Stimulated activated CD8-positive, alpha-beta memory T cell treated with anti-CD3 and anti-CD28 coated beads, Interleukin-15, amount 100 ng/mL, for 4 hours (primary cell): ENCODE measurements around the gene STAT1.

ENCODE experiments used
- DNase-seq, 2 donors: peaks; one replicate each; pipeline ENCODE4 v3.0.0-alpha.2; 2020; ENCODE audit warnings: low read depth in 2 of 2

Gene STAT1

DNA sequence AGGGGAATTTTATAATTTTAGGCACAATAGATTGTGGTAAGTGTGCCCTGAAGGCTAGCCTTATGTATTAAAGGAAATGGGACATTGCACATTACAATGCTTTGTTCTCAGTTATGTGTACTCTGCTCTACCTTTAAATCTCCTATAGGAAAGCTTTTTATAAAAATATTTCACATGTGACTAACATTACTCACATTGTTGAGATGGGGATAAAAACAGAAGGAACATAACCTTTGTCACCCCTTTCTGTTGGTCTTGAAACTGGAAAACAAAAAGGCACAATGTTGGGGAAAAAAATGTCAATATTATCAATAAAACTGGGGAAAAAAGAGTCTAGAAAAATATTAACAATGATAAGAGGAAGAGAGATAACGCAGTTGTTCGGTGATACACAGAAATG, 17.3 kb upstream of the STAT1 start:
- no peak for DNase-seq

DNA sequence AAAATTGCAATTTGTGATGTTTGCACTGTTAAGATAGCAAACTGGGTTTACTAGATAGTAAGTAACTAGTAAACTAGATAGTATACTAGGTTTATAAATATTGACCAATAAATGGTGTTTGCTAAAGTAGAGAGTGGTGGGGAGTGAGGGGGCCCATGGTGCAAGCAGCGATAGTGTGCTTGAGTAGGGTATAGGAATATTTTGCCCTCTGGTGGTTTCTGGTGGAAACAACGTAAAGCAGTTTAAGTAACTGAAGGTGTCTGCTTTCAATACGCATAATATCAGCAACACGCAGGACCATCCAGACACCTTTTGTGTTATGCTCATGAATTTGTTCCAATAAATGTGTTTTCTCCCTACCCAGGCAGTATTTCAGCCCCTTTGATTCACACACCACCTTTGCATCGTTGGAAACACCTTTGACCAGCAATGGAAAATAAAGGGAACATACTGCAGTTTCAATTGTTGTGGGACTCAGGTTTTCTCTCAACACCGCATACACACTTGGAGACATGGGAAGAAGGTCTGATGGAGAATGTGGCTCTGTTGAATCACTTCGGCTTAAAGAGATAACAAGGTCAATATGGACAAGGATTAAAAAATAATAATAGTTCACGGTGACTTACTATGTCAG, 16.7 kb upstream of the STAT1 start:
- DNase-seq, result no peak

DNA sequence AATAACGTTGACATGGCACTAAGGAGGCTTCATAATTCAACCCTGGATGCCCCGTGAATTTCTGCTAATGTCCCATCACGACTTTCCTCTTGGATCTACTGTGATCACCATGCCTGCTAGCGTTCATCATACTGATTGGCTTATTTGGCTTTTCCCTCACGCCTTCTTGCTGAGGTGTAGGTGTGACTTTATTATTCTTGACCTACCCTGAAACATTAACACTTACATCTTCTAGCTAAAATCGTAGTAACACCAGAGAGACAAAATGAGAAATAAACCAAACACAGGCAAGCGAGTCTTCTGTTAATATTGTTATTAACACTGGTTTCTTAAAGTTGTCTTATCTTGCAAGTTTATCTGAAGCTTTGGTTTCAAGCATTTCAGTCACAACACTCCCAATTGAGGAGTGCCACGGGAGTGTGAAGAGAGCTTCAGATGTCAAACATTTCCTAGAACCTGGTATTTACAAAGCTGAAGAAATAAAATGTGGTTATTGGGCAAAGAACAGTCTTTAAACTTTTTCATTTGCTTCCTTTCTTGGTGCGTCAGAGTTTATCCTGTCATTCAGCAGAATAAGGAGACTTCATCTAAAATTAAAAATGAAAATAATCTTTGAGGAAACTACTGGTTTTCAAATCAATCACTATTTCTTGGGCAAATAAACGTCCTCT, 15.4 kb upstream of the STAT1 start:
- no peak for DNase-seq

DNA sequence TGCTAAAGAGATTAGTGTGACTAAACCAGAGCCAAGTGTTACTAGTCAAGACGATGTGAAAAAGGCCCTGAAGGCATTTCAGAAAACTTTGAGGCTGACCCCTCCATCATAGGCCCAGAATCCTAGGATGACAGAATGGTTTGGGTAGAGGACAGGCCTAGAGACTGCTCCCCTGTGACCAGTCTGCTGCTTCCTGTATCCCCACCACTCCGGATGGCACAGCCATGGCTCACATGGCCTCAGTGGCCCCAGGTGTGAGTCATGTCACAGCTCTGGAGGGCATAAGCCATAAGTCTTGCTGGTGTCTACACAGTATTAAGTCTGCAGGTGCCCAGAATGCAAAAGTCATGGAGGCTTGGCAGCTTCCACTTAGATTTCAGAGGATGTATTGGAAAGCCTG, 12.4 kb upstream of the STAT1 start:
- DNase-seq, result no peak

DNA sequence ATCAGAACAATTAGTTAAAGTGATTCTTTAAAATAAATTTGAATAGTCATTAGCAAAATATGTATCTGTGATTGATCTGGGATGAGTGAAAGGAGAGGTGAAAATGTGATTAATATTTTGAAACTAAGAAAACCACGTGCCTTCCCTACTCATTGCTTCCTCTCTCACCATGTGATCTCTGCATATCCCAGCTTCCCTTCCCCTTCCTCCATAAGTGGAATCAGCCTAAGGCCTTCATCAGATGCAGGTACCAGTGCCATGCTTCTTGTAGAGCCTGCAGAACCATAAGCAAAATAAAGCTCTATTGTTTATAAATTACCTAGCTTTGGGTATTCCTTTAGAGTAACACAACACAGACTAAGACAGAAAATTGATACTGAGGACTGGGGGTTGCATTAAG, 11.2 kb upstream of the STAT1 start:
- DNase-seq, result no peak

DNA sequence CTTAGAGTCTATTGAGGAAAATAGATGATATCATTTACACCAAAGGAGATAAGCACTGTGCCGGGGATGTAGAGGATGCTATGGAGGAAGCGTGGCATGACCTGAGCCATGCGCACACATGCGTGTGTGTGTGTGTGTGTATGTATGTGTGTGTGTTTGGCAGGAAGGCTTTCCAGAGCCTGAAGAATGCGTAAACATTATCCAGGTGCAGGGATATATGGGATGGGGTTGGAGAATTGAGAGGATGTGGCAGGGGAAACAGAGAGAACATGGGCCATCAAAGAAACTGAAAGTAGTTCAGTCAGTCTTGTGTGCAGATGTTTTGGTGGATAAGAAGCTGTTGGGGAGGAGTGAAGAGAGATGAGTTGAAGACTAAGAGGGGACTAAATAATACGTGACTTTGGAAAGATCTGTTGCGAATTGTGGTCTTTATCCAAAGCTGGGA, 9.3 kb upstream of the STAT1 start:
- DNase-seq, result no peak

DNA sequence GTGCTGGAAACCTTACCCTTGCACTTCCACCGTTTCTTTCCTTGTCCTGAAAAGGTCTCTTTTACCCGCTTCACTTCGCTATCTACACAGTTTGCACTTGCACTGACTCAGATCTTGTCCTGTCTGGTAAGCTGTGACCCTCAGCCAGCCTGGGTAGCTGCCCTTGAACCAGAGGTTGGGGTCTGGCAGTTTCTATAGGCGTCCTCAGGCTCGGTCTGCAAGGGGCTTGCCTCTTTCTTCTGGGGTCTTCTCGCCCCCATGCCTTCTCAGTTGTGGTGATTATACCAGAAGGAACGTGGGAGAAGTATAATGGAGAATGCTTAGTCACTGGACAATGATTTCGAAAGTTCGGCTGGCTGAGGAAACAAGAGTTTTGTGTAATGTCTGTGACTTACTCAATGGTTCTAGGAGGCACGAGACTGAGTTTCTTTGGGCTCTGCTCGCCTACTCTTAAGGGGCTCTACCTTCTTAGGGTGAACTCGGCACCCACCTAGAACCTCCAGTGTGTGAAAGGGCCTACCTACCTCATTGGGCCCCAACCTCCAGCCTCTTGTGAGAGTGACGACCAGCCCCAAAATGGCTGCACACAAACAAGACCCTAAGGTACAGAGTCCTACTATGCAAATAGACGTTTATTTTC, 6.9 kb upstream of the STAT1 start:
- DNase-seq, result no peak

DNA sequence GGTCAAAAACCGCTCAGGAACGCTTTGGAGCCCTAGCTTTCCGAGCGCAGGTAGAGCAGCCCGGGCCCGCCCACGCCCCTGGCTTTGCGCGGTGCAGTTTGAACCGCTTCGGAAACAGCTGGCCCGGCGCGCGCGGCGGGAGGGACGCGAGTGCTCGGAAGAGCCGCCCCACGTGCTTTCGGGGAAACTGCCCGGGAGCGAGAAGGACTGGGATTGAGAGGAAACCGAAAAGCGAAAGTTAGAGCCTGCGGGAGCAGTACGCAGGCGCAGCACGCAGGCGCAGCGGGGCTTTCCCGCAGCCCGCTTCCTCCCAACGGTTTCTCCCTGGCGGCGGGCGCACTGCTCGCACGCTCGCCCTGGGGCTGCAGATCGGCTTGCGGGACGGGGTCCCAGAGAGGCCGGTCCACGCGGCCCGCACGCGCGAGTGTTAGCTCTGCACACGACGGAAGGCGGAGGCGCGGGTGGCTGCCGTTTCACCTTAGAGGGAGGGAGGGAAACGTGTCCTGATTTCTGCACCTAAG, 6.3 kb upstream of the STAT1 start:
- DNase-seq, result peak; percentile 86 to 93

DNA sequence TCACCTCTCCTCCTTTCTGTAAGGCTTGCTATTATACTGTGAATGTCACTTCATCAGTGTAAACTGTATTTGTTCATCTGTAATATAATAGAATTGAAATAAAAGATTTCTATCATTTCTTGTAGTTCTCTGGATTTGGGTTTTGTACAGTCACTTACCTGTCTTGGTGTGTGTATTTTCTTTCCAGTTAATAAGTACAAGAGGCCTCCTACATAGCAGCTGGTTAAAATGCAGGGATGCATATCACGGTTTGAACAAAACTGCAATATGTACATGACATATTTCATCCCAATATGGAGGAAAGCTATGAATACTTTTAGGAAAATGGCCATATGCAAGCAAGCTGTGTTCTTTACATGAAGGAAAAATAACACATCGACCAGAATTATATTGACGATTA, 5.4 kb upstream of the STAT1 start:
- no peak for DNase-seq

DNA sequence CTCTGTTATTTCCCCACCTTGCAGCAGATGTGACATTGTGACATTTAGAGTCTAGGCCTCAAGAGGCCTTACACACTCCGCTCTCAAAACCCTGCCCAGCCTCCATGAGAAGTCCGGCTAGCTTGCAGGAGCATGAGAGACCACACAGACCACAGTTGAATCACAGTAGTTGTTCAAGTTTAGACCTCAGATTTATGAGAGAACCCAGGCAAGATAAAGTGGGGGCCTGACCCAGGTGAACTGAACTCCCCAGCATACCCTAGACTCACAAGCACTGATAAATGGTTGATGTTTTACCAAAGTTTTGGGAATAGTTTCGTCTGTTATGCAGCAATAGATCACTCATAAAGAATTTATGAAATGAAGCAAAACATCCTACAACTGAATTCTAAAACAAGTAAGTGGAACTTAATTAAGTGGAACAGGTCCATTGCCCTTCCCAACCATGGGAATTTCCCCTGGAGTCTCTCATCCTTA, 4.7 kb upstream of the STAT1 start:
- no peak for DNase-seq

DNA sequence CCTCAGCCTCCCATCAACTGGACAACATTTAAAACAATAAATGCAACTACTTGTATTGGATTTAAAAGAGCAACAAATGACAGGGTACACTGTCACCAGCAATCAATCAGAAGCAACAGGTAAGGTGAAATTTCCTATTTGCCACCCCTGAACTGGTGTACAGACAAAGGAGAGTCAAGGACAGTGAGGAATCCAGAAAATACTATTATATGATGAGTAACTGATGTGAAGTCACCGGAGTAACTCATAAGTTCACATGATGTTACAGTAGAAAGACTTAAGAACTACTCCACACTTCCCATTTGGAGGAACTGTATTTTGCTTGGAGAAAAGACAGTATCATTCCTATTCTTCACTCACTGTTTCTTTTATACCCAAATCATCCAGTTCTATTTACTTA, 4.1 kb upstream of the STAT1 start:
- no peak for DNase-seq

DNA sequence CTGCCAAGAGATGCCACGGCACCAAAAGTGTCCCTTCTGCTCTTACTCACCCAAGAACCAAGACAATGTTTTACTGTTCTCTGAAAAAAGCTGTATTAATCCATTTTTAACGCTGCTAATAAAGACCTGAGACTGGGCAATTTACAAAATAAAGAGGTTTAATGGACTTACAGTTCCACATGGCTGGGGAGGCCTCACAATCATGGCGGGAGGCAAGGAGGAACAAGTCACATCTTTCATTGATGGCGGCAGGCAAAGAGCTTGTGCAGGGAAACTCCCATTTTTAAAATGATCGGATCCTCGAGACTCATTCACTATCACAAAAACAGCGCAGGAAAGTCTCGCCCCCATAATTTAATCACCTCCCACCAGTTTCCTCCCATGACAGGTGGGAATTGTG, 1.9 kb upstream of the STAT1 start:
- DNase-seq, result no peak

DNA sequence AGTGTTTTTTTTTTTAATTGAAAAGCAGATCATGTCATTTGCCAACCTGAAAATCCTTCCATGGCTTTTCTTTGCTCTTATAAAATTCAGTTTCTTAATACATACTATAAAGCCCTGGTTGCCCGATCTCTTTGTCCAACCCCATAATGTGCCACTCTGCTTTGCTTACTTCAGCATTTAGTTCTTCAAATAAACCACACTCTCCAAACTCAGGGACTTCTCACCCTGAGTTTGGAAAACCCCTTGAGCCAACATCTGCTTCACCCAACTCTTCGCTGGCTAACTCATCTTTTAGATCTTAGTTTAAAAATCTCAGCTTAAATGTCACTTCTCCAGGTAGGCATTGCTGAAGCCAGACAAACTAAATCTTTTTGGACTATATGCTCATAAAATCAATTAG, 1.3 kb upstream of the STAT1 start:
- DNase-seq, result no peak

DNA sequence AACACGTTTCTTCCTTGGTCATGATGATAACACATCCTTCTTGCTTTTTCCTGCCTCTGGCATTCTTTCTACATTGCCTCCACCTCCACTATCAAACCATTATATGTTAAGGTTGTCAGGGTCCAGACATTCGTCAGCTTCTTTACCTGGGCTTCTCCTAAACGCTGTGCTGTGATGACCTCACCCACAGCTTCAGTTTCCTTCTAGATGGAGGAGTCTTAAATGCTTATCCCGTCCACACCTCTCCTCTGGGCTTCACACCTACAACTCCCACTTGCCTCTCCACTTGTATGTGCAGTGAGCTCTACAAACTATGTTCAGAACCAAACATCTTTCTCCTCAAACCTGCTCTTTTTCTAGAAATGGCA, 666 bp upstream of the STAT1 start:
- DNase-seq, result no peak

DNA sequence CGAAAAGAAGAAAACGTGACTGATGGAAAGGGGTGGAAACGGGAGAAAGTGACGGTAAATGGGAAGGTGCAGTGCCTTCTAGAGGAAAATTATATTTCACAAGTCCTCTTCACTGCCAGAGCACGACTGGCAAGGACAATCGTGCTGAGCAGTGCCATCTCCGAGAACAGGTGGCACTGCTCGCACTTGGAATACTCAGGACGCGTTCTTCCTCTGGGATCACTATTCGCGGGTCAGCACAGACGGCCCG, 364 bp downstream of the STAT1 start:
- no peak for DNase-seq

DNA sequence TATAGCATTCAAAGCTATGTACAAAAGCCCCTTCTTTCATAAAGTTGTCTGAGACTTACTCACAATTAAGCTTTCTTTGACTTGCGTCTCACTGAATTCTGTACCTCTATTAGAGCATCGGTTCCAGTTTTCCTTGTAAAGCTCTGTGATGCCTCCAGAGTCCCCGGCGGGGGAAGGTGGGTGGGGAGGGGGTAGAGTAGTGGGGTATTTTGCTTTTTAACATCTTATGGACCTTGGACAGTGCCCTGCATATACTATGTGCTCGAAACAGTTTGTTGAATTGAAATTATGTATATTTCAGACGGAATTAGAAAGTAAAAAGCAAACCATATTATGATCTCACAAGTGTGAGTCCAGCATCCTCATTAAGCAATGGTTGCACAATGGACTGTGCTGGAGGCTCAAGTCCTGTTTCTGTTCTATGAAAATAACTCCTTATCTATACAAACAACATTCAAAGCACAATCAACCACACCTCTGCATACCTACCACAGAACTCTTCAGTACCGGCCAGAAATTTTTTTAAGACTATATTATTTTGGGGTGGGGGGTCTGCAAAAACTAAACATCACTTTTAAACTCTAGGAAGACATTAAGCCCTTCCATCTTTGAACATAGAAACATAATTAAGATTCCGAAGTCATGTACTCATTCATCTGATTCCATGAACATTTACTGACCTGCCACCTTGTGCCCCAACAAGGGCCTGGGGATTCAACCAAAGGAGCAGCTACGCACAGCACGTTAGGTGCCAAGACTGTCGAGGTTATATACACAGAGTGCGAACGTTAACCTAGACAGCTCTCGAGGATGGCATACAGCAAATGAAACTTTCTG, 908 bp downstream of the STAT1 start:
- no peak for DNase-seq

DNA sequence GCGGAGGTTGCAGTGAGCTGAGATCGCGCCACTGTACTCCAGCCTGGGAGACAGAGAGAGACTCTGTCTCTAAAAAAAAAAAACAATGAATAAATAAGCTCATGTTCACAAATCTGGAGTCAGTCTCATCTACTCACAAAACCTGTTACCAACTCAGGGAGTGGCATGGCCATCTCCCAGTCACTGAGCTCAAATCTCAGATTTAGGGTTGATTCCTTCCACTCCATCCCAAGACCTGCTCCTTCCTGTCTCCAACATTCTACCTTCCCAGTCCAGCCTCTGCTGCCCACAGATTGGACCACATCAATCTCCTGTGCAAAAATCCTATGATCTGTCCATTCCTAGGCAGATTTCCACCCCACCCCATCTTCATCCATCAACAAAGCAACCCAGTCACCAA, 1.6 kb downstream of the STAT1 start:
- no peak for DNase-seq

DNA sequence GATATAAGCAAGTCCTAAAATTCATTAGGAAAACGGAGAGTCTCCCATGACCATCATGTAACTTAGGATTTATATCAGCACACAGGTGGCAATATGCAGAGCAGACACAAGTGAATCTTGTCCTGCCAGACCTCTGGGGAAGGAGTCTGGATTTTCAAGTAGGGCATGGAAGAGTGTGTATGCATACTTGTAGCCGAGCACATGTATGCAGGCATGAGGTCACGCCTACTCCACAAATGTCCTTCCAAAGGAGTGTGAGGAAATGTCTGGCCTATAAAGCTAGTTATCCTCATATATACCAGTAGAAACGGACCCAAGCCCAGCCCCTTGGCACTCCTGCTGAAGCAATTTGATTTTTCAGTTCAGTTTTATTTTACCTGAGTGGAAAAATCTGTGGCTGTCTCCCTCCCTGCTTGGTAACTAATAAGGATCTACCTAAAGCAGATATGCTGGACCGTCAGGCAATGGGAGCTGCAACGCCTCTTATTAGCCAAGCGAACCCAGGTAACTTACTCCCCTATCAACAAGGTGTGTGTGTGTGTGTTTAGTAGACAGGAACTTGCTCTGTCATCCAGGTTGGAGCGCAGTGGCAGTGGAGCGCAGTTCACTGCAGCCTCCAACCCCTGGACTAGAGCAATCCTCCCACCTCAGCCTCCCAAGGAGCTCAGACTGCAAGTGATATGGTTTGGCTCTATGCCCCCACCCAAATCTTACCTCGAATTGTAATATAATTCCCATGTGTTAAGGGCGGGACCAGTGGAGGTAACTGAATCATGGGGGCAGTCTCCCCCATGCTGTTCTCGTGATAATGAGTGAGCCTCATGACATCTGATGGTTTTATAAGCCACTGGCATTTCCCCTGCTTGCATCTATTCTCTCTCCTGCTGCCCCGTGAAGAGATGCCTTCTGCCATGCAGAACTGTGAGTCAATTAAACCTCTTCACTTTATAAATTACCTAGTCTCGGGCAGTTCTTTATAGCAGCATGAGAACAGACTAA, 2.8 kb downstream of the STAT1 start:
- no peak for DNase-seq

DNA sequence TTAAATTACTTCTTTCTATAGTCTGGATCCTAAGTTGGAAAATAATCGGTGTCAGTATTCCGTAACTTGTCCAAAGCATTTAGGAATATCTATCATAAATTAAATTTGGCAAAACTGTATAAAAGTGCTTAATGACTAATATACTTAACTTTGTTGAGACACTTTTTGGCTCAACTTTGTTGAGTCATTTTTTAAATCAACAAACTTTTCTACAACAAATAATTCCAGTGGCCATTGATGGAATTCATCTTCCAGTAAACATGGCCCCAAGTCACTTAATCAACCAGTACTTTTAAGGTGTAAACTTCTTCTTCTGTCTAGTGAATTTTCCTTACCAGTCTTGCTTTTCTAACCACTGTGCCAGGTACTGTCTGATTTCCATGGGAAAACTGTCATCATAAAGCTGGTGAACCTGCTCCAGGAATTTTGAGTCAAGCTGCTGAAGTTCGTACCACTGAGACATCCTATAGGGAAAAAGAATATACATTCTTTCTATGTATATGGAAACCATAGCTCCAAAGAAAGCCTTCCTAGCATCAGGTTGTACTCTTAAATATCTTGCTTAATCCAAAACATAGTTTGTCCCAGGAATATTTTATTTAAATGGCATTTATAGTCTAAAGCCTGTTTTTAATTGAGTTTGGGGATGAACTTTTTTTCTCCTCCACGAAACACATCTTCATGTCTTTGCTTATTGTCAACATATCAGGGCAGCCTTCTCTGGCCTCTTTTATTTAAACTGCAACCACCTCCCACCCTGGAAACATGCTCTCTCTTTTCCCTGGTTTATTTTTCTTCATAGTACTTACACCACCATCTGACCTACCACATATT, 4.2 kb downstream of the STAT1 start:
- no peak for DNase-seq

DNA sequence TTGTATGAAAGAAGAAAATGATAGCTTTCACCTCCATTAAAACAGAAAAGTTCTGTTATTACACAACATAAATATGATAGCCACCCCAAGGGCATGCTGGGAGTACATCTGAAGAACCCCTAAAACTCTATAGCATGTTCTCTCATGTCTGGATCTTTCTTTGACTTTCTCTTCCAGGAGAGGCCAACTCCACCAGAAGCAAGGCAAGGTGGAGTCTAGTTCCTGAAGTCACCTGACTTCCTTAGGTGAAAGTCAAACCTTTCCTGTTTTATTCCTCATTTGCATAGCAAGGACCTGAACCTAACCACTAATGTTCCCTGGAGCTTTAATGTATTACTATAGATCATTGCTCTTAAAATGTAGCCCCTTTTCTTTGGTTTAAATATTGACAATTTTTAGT, 5.7 kb downstream of the STAT1 start:
- no peak for DNase-seq
